K562 (cell line): ENCODE results near the gene LRRK1. TPM values are rescaled to one million over a fixed set of nuclear protein-coding genes. Genes with fewer than 3 reads are reported as not detected.

Source experiments
- ATAC-seq: fragments of 200-7000 bp; cut with Tn5 transposase; 3 replicates; pipeline ENCODE4 v1.9.1; 2020; ENCODE audit warnings: moderate library complexity
- BruUV-seq: library from RNA; stranded (reverse); fragments of 400-500 nt; replicated peaks from 2 replicates; lab custom pipeline; 2021; lab: Mats Ljungman, UMichigan
- CTCF ChIA-PET: fragments of 300-600 bp; formaldehyde crosslinking; extraction: SDS; loops from one replicate; lab custom pipeline; 2021; ENCODE audit warnings: low intra/inter-chr PET ratio; lab: Yijun Ruan, JAX
- POLR2A ChIA-PET: fragments of 300-600, 350-650 bp; sonication (Branson Sonifier 250); formaldehyde crosslinking; extraction: SDS; loops from one replicate; lab custom pipeline; 2021; ENCODE audit warnings: antibody characterized with exemption, inconsistent platforms; lab: Yijun Ruan, JAX
- DNase-seq, 4 experiments: peaks; one replicate each; pipeline versions ENCODE4 v3.0.0 to v3.0.0-alpha.2; 2011 to 2018; ENCODE audit warnings: low spot score in 3 of 4, mixed read lengths in 3 of 4; ENCODE audit errors: extremely low read depth in 1 of 4
- FAIRE-seq: peaks from 2 replicates; lab custom pipeline; 2011; peaks lifted over from hg19 to GRCh38; lab: Jason Lieb, UNC
- H2AFZ ChIP-seq: 2 replicates; pipeline ENCODE4 v1.6.0; 2011; ENCODE audit warnings: low read depth, low read length, control low read depth, inconsistent platforms
- H3K27ac ChIP-seq: fragments of 200-600 bp; 3 replicates; pipeline ENCODE4 v1.8.0; 2011; ENCODE audit warnings: low read depth, mild to moderate bottlenecking, control low read depth, inconsistent platforms, low read length, moderate library complexity, mixed read lengths; ENCODE audit errors: extremely low read depth
- H3K27me3 ChIP-seq, 2 experiments: fragments of 300-600 bp in 1 of 2; 2 replicates in 1 of 2; 3 replicates in 1 of 2; pipeline versions ENCODE4 v1.6.0 to v1.8.0; 2011; ENCODE audit warnings: inconsistent platforms in 2 of 2, low read length in 2 of 2, mild to moderate bottlenecking in 1 of 2, mixed read lengths in 1 of 2, moderate library complexity in 1 of 2; ENCODE audit not compliant: control insufficient read depth in 2 of 2, insufficient read depth in 2 of 2
- H3K36me3 ChIP-seq: fragments of 300-600 bp; 3 replicates; pipeline ENCODE4 v1.8.0; 2011; ENCODE audit warnings: mild to moderate bottlenecking, low read length, inconsistent platforms; ENCODE audit not compliant: control insufficient read depth, insufficient read depth
- H3K4me1 ChIP-seq, 2 experiments: fragments of 200-600 bp in 1 of 2; replicated peaks in 1 of 2; 2 replicates in 1 of 2; 3 replicates in 1 of 2; pipeline versions ENCODE4 v1.5.1 to v1.8.0; 2011; ENCODE audit warnings: inconsistent platforms in 2 of 2, low read length in 2 of 2, mild to moderate bottlenecking in 1 of 2, mixed read lengths in 1 of 2, moderate library complexity in 1 of 2; ENCODE audit not compliant: control insufficient read depth in 2 of 2, insufficient read depth in 2 of 2
- H3K4me2 ChIP-seq: 2 replicates; pipeline ENCODE4 v1.6.1; 2011; ENCODE audit warnings: low read length, control low read depth, inconsistent platforms, mixed read lengths; ENCODE audit not compliant: insufficient read depth
- H3K4me3 ChIP-seq: fragments of 200-600 bp; sonication (generic), shearing (Covaris generic); 2 replicates; pipeline ENCODE4 v1.5.1; 2016; ENCODE audit warnings: control low read depth, inconsistent platforms
- H3K79me2 ChIP-seq: fragments of 200-600 bp; 3 replicates; pipeline ENCODE4 v1.8.0; 2011; ENCODE audit warnings: low read length, inconsistent platforms; ENCODE audit not compliant: control insufficient read depth, insufficient read depth
- H3K9ac ChIP-seq, 2 experiments: 2 replicates each; pipeline versions ENCODE4 v1.6.0 to v1.6.1; 2011; ENCODE audit warnings: low read depth in 2 of 2, low read length in 2 of 2, control low read depth in 1 of 2, inconsistent platforms in 1 of 2, mild to moderate bottlenecking in 1 of 2, mixed read lengths in 1 of 2; ENCODE audit not compliant: insufficient read depth in 1 of 2
- H3K9me1 ChIP-seq: one replicate; pipeline ENCODE4 v1.6.0; 2011; ENCODE audit warnings: inconsistent platforms, mild to moderate bottlenecking, low read length, moderate library complexity; ENCODE audit not compliant: control insufficient read depth, insufficient read depth
- H3K9me3 ChIP-seq: replicated peaks from 2 replicates; pipeline ENCODE4 v1.5.1; 2011; ENCODE audit warnings: low read depth, low read length, inconsistent platforms; ENCODE audit not compliant: control insufficient read depth, insufficient read depth
- H4K20me1 ChIP-seq: replicated peaks from 2 replicates; pipeline ENCODE4 v1.6.1; 2011; ENCODE audit warnings: low read length, inconsistent platforms, mixed read lengths; ENCODE audit not compliant: control insufficient read depth, insufficient read depth
- ELF4 ChIP-seq: fragments of 450-650 bp; formaldehyde crosslinking; IDR thresholded peaks from 2 replicates; pipeline ENCODE4 v1.4.0; 2022; ENCODE audit warnings: missing genetic modification characterization
- HOXB6 ChIP-seq: fragments of 250-450 bp; sonication (Bioruptor Pico); IDR thresholded peaks from 2 replicates; pipeline ENCODE4 v1.5.1; 2022; ENCODE audit warnings: mild to moderate bottlenecking, borderline replicate concordance
- KLF10 ChIP-seq: fragments of 250-450 bp; sonication (Bioruptor Pico); IDR thresholded peaks from 2 replicates; pipeline ENCODE4 v1.6.1; 2021; ENCODE audit warnings: matching md5 sums
- MECOM ChIP-seq: fragments of 250-450 bp; sonication (Bioruptor Pico); IDR thresholded peaks from 2 replicates; pipeline ENCODE4 v1.8.0; 2022; ENCODE audit warnings: inconsistent platforms
- MEIS2 ChIP-seq: fragments of 450-650 bp; IDR thresholded peaks from 2 replicates; pipeline ENCODE4 v1.6.1; 2014; ENCODE audit warnings: mild to moderate bottlenecking; ENCODE audit not compliant: partially characterized antibody
- RNF219 ChIP-seq: fragments of 250-450 bp; sonication (Bioruptor Pico); IDR thresholded peaks from 2 replicates; pipeline ENCODE4 v1.5.0; 2022; ENCODE audit warnings: mild to moderate bottlenecking
- WGBS: fragments of 100-300 bp; shearing (Covaris generic); methylation state at CpG from one replicate; pipeline ENCODE4 v1.1.6; 2016; ENCODE audit warnings: low coverage, mixed read lengths; ENCODE audit not compliant: insufficient coverage; ENCODE audit errors: missing lambda C conversion rate; 5-methylcytosine and 5-hydroxymethylcytosine counted together
- in situ Hi-C: fragments of 300-500 bp; cut with MboI; formaldehyde crosslinking; loops from 4 replicates; pipeline ENCODE4 v1.15.0; 2018; ENCODE audit warnings: inconsistent platforms, mixed read lengths
- intact Hi-C: fragments of 100-400 bp; cut with micrococcal nuclease; formaldehyde crosslinking; loops from 2 replicates; pipeline ENCODE4 v1.14.2; 2022
- polyA plus RNA-seq, 8 experiments: library from polyadenylated mRNA; depleted of rRNA in 4 of 8; stranded (reverse) in 5 of 8; unstranded in 3 of 8; fragments of >200 nt; fragmentation: Nextera tagmentation in 2 of 8; fragmentation: Illumina TruSeq in 1 of 8; extraction: Ambion mirVana in 2 of 8; extraction: Trizol in 1 of 8; gene quantifications; 2 replicates each; pipeline versions ENCODE4 v1.2.1 to v1.2.3, GENCODE V29; 2011 to 2014; ENCODE audit warnings: inconsistent platforms in 1 of 8, missing spikeins in 1 of 8
- total RNA-seq, 7 experiments: library from RNA; depleted of rRNA in 6 of 7; stranded (reverse); fragments of >200 nt in 6 of 7; fragmentation: Illumina TruSeq in 2 of 7; extraction: Trizol in 2 of 7; gene quantifications; 2 replicates each; pipeline versions ENCODE4 v1.2.1 to v1.2.3, GENCODE V29; 2011 to 2021; ENCODE audit warnings: low replicate concordance in 1 of 7
- TF ChIP-seq, protein P1 (sequence below): fragments of 450-650 bp; IDR thresholded peaks from 2 replicates; pipeline ENCODE4 v1.6.1; 2018; ENCODE audit warnings: mild to moderate bottlenecking, low read depth; ENCODE audit not compliant: partially characterized antibody

LRRK1 gene
- total and polyA plus RNA-seq, 9 of the 15 experiments (the other 6 are each of a cell fraction or from before 2014, with no cell fraction given): 0.01 to 1.5 (median 0.11) TPM

DNA sequence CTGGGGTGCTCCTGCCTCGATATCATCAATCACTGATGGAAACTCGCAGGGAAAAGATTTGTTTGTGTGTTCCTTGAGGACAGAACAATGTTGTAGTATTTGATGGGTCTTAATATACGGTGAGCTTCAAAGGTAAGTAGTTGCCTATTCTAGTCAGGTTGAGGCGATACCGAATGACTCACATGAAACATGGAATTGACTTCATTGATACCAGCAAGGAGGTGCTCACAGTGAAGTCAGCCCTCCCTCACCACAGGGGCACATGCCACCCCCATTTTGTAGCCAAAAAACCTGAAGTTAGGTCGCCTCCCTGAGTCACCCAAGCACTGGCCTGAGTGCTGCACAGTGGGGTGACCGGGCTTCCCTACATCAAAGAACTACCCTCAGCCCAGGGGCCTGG is 43.2 kb upstream of the LRRK1 start:
- BruUV-seq: no TSS peak
- ChIA-PET POLR2A (interaction anchor here (1.2 kb wide), 1 partner anchor 9 kb away, joined by 5 read pairs; no protein-coding TSS in a partner anchor), CTCF (no interaction called here)
- H3K9me1 ChIP-seq: no peaks in the 10 kb centered on the region
- FAIRE-seq: no peak
- under 1% methylated on average over 7 of the region's 7 CpGs for WGBS
- ATAC-seq: no peak
- peaks cover 0 to 28% of the 10 kb centered on the region in 2 experiments; a peak in 2 of 5 replicates for H3K27me3 ChIP-seq
- intact Hi-C loops (no loop called here), in situ Hi-C loops (no loop called here)
- no peak for DNase-seq
- no peaks in the 10 kb centered on the region for H3K4me1 ChIP-seq
- H4K20me1 ChIP-seq: no peaks in the 10 kb centered on the region; the same call in 1 of the 2 replicates
- H3K79me2 ChIP-seq: no peaks in the 10 kb centered on the region
- no peaks in the 10 kb centered on the region for H3K9me3 ChIP-seq
- no peaks in the 10 kb centered on the region for H3K36me3 ChIP-seq
- no peak overlapping the region for H3K4me3 ChIP-seq
- no peak overlapping the region for H3K27ac ChIP-seq
- no peak overlapping the region for H3K4me2 ChIP-seq
- H2AFZ ChIP-seq: no peak overlapping the region
- TF ChIP-seq RNF219 (CRISPR knock-in tag) (no peak), MEIS2 (no peak), KLF10 (no peak), MECOM (CRISPR knock-in tag) (no peak), ELF4 (CRISPR knock-in tag) (no peak), HOXB6 (no peak)
- TF ChIP-seq, protein P1, sequence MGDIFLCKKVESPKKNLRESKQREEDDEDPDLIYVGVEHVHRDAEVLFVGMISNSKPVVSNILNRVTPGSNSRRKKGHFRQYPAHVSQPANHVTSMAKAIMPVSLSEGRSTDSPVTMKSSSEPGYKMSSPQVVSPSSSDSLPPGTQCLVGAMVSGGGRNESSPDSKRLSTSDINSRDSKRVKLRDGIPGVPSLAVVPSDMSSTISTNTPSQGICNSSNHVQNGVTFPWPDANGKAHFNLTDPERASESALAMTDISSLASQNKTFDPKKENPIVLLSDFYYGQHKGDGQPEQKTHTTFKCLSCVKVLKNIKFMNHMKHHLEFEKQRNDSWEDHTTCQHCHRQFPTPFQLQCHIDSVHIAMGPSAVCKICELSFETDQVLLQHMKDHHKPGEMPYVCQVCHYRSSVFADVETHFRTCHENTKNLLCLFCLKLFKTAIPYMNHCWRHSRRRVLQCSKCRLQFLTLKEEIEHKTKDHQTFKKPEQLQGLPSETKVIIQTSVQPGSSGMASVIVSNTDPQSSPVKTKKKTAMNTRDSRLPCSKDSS: no peak
- TF ChIP-seq, all 486 proteins: peak for 0
- H3K9ac ChIP-seq: no peak overlapping the region
